ENCODE measurements around the gene BMF. TPM values are rescaled to one million over a fixed set of nuclear protein-coding genes. Genes with fewer than 3 reads are reported as not detected.

The BMF gene
- total RNA-seq, 2 experiments from 2014 or later, result 4.8 to 11.1 TPM

GRCh38 chr15:40038638-40039543, 69.8 kb downstream of the BMF start, which contains the start of gene SRP14:
SRP14 (minus strand) TSS chr15:40039181; CDS start chr15:40039116, 65 bp downstream.
- intact Hi-C loops (cut with micrococcal nuclease; ENCODE audit: unreplicated experiment), result loop anchor here (10.0 kb wide), 1 partner anchor 154 kb away; no protein-coding TSS in a partner anchor

DNA sequence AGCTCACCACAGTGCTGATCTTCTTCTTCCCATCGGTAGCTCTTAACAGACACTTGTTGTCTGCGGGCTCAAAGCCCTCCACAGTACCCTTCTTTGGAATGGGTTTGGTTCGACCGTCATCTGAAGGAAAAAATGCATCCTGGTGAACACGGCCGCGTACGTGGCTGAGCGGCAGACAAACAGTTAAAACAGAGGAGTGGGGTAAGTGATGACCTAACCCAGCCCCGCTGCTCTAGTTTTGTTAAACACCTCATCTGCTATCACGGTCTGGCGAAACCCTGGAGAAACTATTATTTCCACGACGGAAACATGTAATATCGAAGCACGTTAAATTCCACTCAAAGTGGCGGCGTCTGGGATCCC, 70.4 kb downstream of the BMF start:
- H3K9me3 ChIP-seq (ENCODE audit: low read length), result no peaks in the 10 kb centered on the region
- POLR2A ChIA-PET, result interaction anchor here (0.6 to 2.1 kb wide), 5 partner anchors 10 to 123 kb away, joined by 3 to 7 read pairs (median 3); partner anchors contain the start of gene BUB1B
- peak overlapping the region; percentile 94 for H3K4me3 ChIP-seq (ENCODE audit: low read depth, low read length, poor library complexity, severe bottlenecking)
- peaks cover 44% of the 10 kb centered on the region for H3K36me3 ChIP-seq (ENCODE audit: insufficient read depth, low read length)
- no peaks in the 10 kb centered on the region for H3K9me2 ChIP-seq (ENCODE audit: insufficient read depth, low read length)
- TF ChIP-seq EZH2phosphoT487 (IDR thresholded peaks at IDR 0.05; ENCODE audit: borderline replicate concordance, low read depth, low read length), result no peak
- TF ChIP-seq, protein P1, sequence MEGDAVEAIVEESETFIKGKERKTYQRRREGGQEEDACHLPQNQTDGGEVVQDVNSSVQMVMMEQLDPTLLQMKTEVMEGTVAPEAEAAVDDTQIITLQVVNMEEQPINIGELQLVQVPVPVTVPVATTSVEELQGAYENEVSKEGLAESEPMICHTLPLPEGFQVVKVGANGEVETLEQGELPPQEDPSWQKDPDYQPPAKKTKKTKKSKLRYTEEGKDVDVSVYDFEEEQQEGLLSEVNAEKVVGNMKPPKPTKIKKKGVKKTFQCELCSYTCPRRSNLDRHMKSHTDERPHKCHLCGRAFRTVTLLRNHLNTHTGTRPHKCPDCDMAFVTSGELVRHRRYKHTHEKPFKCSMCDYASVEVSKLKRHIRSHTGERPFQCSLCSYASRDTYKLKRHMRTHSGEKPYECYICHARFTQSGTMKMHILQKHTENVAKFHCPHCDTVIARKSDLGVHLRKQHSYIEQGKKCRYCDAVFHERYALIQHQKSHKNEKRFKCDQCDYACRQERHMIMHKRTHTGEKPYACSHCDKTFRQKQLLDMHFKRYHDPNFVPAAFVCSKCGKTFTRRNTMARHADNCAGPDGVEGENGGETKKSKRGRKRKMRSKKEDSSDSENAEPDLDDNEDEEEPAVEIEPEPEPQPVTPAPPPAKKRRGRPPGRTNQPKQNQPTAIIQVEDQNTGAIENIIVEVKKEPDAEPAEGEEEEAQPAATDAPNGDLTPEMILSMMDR (conservative IDR thresholded peaks at IDR 0.05; ENCODE audit: low read length), result no peak
- peaks cover 25% of the 10 kb centered on the region for H3K4me1 ChIP-seq (ENCODE audit: insufficient read depth, low read length, poor library complexity, severe bottlenecking)
- DNase-seq (ENCODE audit: low spot score), result no peak
- BruUV-seq (replicated peaks), result no TSS peak
- intact Hi-C loops (cut with micrococcal nuclease; ENCODE audit: unreplicated experiment), result loop anchor here (10.0 kb wide), 1 partner anchor 153 kb away; no protein-coding TSS in a partner anchor
- peak overlapping the region; percentile 94 for H3K4me2 ChIP-seq (ENCODE audit: low read length)
- H3K79me2 ChIP-seq (ENCODE audit: insufficient read depth, low read depth, low read length), result peaks cover 28% of the 10 kb centered on the region
- CTCF ChIA-PET (ENCODE audit: unreplicated experiment), result no interaction called here
- H4K20me1 ChIP-seq (ENCODE audit: insufficient read depth, low read length), result peaks cover 4% of the 10 kb centered on the region; the same call in 1 of the 2 replicates
- H3K27ac ChIP-seq (ENCODE audit: low read depth, low read length, poor library complexity, severe bottlenecking), result peak overlapping the region; percentile 55
- peak overlapping the region; percentile 85 for H2AFZ ChIP-seq (ENCODE audit: low read length)

More at GRCh38 chr15:40038638-40039543, 69.8 kb downstream of the BMF start, which contains the start of gene SRP14:
- H3K9me2 ChIP-seq (ENCODE audit: insufficient read depth, low read length), result no peaks in the 10 kb centered on the region
- H3K4me2 ChIP-seq (ENCODE audit: low read length), result peak within 1 kb of the TSS; percentile 94
- peak within 1 kb of the TSS; percentile 55 for H3K27ac ChIP-seq (ENCODE audit: low read depth, low read length, poor library complexity, severe bottlenecking)
- no peak for TF ChIP-seq EZH2phosphoT487 (IDR thresholded peaks at IDR 0.05; ENCODE audit: borderline replicate concordance, low read depth, low read length)
- TF ChIP-seq, protein P1 (conservative IDR thresholded peaks at IDR 0.05; ENCODE audit: low read length), result no peak
- no peaks in the 10 kb centered on the region for H3K9me3 ChIP-seq (ENCODE audit: low read length)
- H3K79me2 ChIP-seq (ENCODE audit: insufficient read depth, low read depth, low read length), result peaks cover 28% of the 10 kb centered on the region
- DNase-seq (ENCODE audit: low spot score), result peak; percentile 96
- POLR2A ChIA-PET, result interaction anchor here (0.6 to 2.1 kb wide), 11 partner anchors 9 to 525 kb away, joined by 3 to 14 read pairs (median 4); no protein-coding TSS in a partner anchor
- no TSS peak for BruUV-seq (replicated peaks)
- H3K36me3 ChIP-seq (ENCODE audit: insufficient read depth, low read length), result peaks cover 40% of the 10 kb centered on the region
- peaks cover 4% of the 10 kb centered on the region; the same call in 1 of the 2 replicates for H4K20me1 ChIP-seq (ENCODE audit: insufficient read depth, low read length)
- peaks cover 25% of the 10 kb centered on the region for H3K4me1 ChIP-seq (ENCODE audit: insufficient read depth, low read length, poor library complexity, severe bottlenecking)
- H2AFZ ChIP-seq (ENCODE audit: low read length), result peak within 1 kb of the TSS; percentile 85
- H3K4me3 ChIP-seq (ENCODE audit: low read depth, low read length, poor library complexity, severe bottlenecking), result peak within 1 kb of the TSS; percentile 94
- CTCF ChIA-PET (ENCODE audit: unreplicated experiment), result interaction anchor here (0.6 to 0.9 kb wide), 2 partner anchors 11 to 67 kb away, joined by 3 to 4 read pairs; no protein-coding TSS in a partner anchor

Other genes starting within 250 kb of the BMF start
- gene GPR176, start 188.6 kb downstream of the BMF start, total RNA-seq (2014; rRNA removed; shearing (Covaris generic)), result 0.57 TPM in 1 of 2 replicates, not detected in the other
- gene GPR176, start 188.6 kb downstream of the BMF start, total RNA-seq (2022), result not detected in 2 replicates
- gene EIF2AK4, start 174.8 kb downstream of the BMF start, total RNA-seq (2014; rRNA removed; shearing (Covaris generic)), result 6.1 and 10.5 TPM in 2 replicates
- 10.7 and 14.1 TPM in 2 replicates for gene EIF2AK4, start 174.8 kb downstream of the BMF start, total RNA-seq (2022)
- 188 and 250 TPM in 2 replicates for gene SRP14, start 69.7 kb downstream of the BMF start, total RNA-seq (2014; rRNA removed; shearing (Covaris generic))
- 130 TPM in 2 replicates for gene SRP14, start 69.7 kb downstream of the BMF start, total RNA-seq (2022)
- 192 and 215 TPM in 2 replicates for gene BUB1B, start 52.2 kb upstream of the BMF start, total RNA-seq (2014; rRNA removed; shearing (Covaris generic))
- 162 and 166 TPM in 2 replicates for gene BUB1B, start 52.2 kb upstream of the BMF start, total RNA-seq (2022)
- 0.03 and 0.10 TPM in 2 replicates for gene PAK6, start 130.2 kb upstream of the BMF start, total RNA-seq (2014; rRNA removed; shearing (Covaris generic))
- gene PAK6, start 130.2 kb upstream of the BMF start, total RNA-seq (2022), result not detected in 2 replicates
- not detected in 2 replicates for gene ANKRD63, start 174.2 kb upstream of the BMF start, total RNA-seq (2014; rRNA removed; shearing (Covaris generic))
- gene ANKRD63, start 174.2 kb upstream of the BMF start, total RNA-seq (2022), result not detected in 2 replicates
- gene PLCB2, start 199.1 kb upstream of the BMF start, total RNA-seq (2014; rRNA removed; shearing (Covaris generic)), result not detected in 2 replicates
- 9.2 and 9.6 TPM in 2 replicates for gene PLCB2, start 199.1 kb upstream of the BMF start, total RNA-seq (2022)
- 1.1 and 3.3 TPM in 2 replicates for gene INAFM2, start 214.8 kb upstream of the BMF start, total RNA-seq (2014; rRNA removed; shearing (Covaris generic))
- 4.4 and 5.3 TPM in 2 replicates for gene INAFM2, start 214.8 kb upstream of the BMF start, total RNA-seq (2022)
- gene CCDC9B, start 232.1 kb upstream of the BMF start, total RNA-seq (2014; rRNA removed; shearing (Covaris generic)), result 0.15 TPM in 1 of 2 replicates, not detected in the other
- 1.4 TPM in 2 replicates for gene CCDC9B, start 232.1 kb upstream of the BMF start, total RNA-seq (2022)
- gene PHGR1, start 242.2 kb upstream of the BMF start, total RNA-seq (2014; rRNA removed; shearing (Covaris generic)), result not detected in 2 replicates
- not detected in 2 replicates for gene PHGR1, start 242.2 kb upstream of the BMF start, total RNA-seq (2022)
- 0.03 and 0.08 TPM in 2 replicates for gene DISP2, start 249.3 kb upstream of the BMF start, total RNA-seq (2014; rRNA removed; shearing (Covaris generic))
- 0.25 and 0.26 TPM in 2 replicates for gene DISP2, start 249.3 kb upstream of the BMF start, total RNA-seq (2022)